NCI-H1930 (cell line): ENCODE results near the gene TK2.
"Not testable (repeated sequence)": the region's sequence is repeated elsewhere in the genome, so short reads cannot be mapped to it uniquely, and the experiment has no call there.

Experiments
- DNase-seq, 2 experiments: peaks; one replicate each; lab custom pipeline; 2025; lab: John Stamatoyannopoulos, UW

TK2 gene

DNA sequence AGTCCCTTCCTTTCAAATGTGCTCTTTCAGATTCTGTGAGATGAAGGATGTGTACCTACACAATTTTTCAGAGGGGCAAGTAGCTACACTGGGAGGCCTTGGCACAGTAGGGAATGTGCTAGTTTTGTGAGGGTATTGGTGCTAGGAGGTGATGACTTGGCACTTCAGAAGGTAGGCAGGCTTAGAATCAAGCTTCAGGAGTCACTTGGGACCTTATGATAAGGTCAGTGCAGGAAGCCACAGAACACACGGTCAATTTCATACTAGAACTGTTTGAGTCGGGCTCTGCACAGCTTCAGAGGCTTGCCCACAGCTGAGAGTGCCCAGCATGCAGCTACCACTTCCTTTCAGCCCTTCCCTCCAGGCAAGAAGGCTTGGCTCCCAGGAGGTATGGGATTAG lies 22.4 kb upstream of the TK2 start:
- no peak for DNase-seq

DNA sequence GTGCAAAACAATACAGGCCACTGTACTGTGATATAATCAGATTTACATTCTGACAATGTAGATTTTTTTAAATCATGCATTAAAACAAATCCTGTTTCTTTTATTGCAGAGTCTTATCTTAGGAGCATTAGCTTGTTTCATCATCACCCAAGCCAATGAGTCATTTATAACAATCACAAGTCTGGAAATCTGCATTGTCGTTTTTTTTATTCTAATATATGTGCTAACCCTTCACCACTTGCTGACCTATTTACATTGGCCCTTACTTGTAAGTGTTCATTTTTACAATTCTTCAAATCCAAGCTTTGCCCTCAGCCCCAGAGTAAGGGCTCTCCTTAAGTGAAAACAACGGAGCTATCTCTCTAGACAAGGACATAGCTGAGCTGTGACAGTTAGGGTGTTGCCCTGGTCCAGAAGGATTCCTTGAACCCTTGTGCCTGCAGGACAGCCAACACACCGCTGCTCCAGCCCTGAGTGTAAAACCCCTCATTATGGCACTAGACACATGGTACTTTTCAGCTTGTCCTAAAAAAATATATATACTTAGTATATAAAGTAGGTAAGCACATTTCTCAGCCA lies 20.0 kb upstream of the TK2 start:
- no peak for DNase-seq

DNA sequence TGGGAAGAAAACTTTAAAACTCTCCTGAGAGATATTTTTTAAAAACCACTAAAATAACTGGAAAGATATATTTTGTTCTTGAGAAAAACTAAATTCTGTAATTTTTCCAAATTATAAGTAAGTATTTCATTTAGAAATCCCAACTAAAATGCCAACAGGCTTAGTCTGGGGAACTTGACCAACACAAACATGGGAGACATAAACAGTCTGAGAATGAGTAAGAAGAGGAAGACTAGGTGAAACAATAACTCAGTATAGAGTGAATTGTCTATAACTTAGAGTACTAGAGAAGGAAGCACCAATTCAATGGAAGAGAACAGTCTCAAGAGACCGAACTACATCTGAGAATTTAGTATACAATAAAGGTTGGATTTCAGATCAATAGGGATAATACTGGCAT lies 19.2 kb upstream of the TK2 start:
- no peak for DNase-seq

DNA sequence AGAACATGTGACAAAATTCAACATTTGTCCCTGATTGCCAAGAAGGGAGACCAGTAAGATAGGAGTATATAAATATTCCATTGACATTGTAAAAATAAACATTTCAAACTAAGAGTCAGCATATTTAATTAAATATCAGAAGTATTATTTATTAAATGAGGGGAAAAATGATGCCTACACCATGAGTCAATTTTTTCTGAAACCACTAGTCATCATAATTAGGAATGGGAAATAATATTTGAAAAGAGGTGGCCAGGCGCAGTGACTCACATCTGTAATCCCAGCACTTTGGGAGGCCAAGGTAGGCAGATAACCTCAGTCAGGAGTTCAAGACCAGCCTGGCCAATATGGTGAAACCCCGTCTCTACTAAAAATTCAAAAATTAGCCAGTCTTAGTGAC lies 18.4 kb upstream of the TK2 start:
- no peak for DNase-seq

DNA sequence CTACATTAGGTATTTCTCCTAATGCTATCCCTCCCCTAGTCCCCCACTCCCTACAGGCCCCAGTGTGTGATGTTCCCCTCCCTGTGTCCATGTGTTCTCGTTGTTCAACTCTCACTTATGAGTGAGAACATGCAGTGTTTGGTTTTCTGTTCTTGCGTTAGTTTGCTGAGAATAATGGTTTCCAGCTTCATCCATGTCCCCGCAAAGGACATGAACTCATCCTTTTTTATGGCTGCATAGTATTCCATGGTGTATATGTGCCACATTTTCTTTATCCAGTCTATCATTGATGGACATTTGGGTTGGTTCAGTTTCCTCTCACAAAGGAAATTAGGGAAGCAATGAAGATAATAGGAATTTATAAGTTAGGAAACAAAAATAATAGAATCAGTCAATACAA lies 17.3 kb upstream of the TK2 start:
- not testable (repeated sequence) for DNase-seq

DNA sequence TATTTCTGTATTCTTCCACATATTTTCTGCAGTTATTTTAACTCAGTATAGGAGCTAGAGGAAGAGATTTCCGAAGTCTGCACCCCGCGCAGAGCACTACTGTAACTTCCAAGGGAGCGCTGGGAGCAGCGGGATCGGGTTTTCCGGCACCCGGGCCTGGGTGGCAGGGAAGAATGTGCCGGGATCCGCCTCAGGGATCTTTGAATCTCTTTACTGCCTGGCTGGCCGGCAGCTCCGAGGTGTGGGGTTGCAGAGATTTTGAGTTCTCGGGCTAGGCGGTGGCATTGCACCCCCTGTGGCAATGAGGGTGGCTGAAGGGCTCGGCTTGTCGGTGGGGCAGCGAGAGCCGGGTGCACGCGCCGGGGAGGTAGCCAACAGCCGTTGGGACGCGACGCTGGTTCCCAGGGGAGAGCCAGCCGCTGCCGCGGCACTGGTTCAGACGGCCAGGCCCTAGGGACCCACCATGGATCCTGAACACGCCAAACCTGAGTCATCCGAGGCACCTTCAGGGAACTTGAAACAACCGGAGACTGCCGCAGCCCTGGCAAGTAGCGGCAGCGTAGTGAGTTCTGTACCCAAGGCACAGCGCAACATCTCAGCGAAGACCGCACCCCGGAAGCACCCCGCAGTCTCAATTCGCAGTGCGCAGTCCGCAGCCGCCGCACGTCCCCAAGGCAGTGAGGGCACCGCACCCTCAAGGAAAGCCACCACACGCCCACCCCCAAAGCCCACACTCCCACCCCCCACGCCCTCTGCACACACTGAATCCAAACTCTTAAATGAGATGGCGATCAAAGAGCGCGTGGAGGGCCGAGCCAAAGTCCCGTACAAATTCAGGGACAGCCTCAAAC lies 16.4 kb upstream of the TK2 start, which contains the start of gene CMTM1:
Gene CMTM1, plus strand, starts transcription at position 389 of the 851 bp plus-strand sequence. Its CDS starts 75 bp downstream, at position 464.
- no peak for DNase-seq

DNA sequence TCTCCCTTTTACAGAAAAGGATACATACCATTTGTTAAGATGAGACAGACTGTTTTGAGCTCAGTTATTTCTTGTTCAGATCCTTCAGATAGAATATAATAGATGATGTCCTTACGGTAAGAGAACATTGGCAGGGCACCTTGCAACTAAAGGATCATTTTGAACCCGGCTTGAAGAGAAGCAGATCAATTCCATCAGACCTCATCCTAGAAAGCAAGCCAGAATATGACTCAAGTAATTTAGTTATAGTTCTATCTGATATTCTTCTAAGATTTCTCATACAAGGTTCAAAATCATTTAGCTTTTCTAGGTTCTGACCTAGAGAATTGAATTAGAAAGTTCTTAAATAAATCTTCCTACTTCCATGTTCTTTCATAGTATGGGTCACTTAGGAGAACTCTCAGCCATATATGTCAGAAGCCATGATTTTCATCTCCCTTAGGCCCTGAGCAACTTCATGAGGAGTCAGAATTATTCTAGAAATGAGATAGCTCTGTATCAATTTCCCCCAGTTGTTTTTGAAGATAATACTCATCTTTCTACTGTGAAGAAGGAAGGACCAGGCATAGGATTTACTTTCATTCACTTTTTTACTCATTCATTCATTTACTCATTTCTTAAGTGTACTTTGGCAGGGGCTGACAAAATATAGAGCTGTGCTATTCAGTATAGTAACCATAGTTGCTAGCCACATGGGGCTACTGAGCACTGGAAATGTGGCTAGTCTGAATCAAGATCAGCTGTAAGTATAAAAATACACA lies 13.8 kb upstream of the TK2 start:
- no peak for DNase-seq

DNA sequence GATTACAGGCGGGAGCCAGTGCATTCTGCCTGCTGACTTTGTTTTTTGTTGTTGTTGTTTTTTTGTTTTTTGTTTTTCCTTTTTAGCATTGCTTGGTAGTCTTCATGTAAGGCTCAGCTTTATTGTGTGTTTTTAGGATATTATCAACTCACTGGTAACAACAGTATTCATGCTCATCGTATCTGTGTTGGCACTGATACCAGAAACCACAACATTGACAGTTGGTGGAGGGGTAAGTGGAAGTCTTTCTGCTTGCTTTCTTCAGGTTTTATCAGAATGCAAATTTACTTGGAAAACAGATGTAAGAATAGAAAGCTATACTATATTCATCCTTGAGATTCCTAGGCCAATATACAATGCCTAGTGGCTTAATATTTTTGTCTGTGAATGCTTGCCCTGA lies 13.1 kb upstream of the TK2 start:
- no peak for DNase-seq

DNA sequence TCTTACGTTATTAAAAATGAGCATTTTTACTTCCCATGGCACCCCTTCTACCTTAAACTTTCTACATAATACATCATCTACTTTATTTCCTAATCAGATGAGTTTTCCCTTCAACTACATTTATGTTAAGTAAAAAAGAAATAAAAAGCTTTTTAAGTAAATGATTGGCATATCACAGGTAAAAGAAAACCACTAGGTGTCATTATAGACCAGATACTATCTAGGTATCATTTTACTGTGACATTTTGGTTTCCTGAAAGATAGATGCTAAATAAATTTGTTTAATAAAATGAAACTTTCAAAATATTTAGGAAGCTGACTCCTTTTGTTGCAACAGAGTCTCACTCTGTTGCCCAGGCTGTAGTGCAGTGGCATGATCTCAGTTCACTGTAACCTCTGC lies 12.5 kb upstream of the TK2 start:
- no peak for DNase-seq

DNA sequence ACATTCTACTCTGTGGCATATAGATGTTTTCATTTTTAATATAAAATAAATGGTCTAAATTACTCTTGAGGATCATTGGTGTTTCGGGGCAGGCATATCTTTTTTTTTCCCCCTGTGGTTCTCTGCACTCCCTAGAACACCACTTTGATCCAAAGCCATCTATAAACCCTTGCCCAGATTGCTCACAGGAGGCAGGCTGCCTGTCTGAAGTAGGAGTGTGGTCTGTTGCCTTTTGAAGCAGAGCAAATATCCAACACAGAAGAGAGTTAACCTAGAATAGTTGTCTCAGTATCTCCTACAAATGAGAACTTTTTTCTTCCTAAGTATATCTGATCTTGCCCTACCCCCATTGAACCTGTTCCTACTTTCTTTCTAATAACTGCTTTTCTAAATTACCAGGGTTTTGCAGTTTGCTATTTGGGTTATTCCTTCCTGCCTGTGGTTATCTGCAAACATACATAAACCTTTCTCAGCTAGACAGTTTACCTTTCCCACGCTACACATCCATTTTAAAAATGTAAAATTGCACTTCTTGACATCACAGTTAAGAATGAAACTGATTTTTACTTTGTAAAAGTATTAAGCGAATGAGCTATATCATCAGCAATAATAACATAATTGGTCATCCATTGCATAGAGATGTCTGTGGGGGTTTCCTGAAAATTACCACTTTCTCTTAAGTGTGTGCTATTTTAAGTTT lies 11.6 kb upstream of the TK2 start:
- no peak for DNase-seq

DNA sequence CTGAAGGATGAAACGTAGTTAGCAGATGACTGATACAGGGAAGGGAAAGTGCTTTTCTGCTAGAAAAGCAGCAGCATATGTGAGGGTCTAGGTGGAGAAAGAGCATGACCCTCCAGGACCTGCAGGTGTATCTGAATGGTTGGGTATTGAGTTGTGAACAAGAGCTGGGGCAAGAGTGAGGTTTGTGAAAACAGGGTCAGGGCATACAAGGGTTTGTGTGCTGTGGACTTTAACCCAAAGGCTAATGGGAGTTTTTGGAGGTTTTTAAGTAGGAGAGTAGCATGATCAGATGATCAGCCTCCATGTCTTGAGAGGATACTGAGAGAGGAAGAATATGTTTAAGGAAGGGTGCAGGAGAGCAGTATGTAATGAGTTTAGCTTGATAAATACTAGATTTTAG lies 10.2 kb upstream of the TK2 start:
- DNase-seq = no peak

DNA sequence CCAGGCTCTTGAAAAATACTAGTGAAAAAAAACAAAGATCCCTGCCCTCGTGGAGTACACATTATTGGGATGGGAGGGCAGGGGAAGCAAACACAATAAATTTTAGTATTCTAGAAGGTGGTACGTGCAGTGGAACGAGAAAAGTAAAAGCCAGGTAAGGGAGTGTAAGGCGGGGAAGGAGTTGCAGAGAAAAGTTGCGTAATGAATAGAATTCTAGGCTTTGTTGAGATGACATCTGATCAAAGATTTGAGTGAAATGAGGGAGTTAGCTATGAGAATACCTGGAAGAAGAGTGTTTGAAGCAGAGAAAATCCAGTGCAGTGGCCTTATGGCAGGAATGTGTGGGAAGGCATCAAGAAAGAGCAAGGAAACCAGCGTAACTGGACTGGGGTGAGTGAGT lies 4.6 kb upstream of the TK2 start:
- no peak for DNase-seq

DNA sequence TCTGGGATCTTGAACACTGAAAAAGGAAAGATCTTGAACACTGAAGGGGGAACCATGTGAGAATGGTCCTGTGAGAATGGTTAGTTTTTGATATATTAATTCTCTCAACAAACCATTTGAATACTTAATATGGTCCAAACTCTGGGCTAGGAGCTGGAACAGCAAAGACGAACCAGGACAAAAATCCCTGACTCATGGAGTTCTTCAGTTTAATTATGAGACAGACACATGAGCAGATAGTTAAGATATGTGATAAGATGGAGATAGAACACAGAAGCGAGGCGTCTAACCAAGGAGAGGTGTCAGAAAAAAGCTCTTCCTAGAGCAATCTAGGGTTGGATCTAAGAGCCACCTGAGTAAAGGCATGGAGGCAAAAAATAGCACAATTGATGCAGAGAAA lies 4.1 kb upstream of the TK2 start:
- DNase-seq = no peak

DNA sequence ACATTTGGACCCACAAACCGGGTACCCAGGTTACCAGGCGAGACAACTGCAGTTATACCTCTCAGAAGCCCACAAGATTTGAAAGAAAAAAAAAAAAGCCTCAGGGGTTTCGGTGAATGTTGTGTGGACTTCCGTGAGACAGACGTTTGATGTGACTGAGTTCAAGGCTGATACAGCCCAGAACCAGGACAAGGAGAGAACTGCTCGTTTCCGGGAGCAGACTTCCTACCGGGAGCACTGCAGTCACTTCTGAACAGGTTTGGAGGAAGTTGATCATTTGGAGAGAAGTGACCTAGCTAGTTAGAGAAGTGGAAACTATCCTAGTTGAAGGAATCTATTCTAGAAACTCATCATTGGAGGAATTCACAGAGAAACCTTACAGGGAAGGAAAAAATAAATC lies 3.3 kb upstream of the TK2 start:
- DNase-seq = no peak

DNA sequence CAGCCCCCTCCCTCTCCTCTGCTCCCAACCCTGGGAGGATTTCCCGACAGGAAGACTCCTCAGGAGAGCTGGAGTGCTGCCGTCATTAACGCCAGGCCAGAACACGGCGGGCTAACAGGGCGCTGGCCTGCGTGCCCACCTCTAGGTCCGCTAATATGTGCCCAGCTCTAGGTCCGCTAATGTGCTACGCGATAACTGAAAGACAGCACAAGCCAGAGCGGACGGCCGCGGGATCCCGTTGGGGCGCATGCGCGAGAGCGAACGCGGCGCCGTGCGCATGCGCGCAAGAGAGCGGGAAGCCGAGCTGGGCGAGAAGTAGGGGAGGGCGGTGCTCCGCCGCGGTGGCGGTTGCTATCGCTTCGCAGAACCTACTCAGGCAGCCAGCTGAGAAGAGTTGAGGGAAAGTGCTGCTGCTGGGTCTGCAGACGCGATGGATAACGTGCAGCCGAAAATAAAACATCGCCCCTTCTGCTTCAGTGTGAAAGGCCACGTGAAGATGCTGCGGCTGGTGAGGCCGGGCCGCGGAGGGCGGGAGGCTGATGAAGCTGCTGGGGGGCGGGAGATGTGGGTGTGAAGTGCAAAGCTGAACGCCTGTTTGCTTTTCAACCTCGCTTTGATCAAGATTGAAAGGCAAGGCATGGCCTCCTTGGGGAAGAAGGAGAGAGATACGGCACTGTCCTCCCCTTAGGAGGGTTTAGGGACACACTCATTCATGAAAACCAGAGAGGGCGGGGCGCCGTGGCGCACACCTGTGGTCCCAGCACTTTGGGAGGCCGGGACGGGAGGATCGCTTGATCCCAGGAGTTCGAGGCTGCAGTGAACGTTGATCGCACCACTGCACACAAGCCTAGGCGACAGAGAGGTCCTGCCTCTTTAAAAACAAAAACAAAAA lies 2.6 kb upstream of the TK2 start, which contains the start of gene CKLF:
Gene CKLF, plus strand, starts transcription at position 291 of the 892 bp plus-strand sequence. Its CDS starts 140 bp downstream, at position 431.
- peak; percentile 49 to 85 for DNase-seq

DNA sequence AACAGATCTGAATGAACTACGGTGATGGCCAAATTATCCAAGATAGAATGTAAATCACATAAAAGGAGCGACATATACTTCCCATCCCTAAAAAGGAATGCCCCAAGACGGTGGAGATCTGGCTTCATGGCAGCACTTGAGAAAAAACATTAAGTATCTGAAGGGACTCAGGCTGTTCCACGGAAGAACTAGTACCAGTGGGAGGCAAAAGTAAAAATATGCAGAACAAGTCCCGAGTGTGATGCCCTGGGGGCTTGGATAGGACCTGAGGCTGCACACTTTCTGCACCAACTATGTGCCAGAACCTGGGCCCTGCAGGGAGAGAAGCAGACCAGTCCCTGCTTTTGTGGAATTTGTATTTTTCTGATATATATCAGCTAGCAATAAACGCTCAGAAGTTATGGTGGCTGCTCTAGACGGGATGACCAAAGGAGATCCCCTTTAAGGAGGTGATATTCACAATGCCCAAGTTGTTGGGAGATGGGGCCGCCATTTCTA lies 1.9 kb upstream of the TK2 start:
- DNase-seq = no peak

DNA sequence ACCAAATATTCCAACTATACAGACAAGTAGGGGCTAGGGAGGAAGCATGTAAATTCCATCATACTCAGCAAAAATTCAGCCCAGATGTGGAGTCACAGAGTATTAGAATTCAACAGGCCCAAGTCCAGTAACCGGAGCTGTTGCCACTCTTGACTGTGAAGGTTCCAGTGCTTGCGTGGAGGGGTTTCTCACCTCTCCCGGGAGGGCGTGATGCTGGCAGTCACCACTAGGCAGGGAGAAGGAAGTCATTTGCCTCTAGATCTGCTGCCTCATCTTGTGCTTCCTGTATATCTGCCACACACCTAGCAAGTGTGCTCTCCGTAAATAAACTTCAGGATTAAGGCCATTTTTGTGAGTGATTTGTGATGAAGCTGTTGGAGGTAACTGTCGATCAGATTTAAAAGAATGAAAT lies 1.4 kb upstream of the TK2 start:
- peak in 1 of 2 experiments; percentile 40 for DNase-seq

DNA sequence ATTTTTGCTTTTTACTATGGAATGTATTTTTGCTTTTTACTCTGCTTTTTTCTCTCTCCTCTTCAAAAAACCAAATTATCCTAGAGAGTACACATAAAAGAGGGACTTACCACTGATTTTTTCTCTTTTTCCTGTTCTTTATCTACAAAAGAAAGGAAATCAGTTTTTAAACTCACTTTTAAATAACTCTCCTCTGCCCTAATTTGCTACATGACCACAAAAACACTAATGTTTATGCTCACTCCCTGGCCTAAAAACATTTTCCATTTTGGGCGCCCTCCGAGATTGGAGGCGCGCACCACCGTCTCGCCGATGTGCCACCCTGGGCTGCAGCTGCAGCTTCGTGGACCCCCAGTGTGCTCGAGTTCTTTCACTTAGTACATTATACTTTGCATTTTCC lies 1.1 kb downstream of the TK2 start:
- no peak for DNase-seq

DNA sequence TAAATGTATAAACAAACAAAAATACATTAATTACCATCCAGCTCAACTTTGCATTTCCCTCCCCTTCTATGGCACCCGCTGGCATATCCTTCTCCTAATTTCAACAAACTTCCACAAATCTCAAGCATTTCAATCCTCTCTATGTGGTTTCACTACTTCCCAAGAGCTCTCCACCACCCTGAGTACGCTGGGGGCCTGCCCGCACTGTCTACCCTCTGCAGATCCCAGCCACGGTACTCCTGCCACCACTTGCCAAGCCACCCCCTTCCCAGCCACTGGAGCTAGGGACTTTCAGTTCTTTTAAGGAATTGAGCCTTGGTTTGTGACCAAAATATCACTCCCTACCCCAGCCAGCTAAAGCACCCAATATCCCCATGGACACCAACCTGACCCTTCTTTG lies 1.9 kb downstream of the TK2 start:
- no peak for DNase-seq

DNA sequence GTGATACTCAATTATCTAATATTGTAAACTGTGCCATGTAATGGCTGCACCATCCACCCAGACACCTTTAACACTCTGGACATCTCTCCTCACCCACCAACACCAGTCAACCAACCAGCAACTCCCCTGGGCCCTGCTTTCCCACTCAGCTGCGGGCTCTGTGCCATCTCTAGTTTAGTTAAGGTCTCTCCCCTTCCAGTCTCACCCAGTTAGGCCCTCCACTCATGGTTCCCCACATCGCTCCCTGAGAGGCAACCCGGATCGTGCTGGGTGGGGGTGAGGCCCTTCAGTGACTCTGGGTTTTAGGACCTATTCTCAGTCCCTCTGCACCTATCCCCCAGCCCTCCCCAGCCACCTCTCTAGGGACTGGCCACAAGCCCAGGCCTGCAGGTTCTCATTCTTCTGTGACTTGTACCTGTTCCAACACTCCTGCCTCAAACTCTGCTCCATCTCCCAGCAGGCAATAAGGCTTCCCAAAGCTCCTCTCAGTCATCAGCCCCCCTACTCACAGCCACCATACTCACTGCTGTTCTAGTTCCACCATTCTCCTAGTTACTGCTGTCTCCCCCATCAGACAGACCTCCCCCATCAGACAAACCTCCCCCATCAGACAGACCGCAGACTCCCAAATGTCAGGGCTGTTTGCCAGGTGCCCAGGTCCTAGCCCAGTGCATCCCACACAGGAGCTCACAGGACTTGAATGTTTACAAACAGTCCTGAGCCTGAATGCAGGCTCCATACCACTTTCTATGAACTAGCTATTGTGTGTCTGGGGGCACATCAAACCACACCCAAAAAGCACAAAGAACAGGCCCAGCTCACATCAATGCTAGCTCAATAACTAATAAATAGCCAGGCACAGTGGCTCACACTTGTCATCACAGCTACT lies 2.6 kb downstream of the TK2 start:
- no peak for DNase-seq
